HepG2 (cell line): ENCODE data around the gene ZNF341. TPM values are rescaled to one million over a fixed set of nuclear protein-coding genes. Genes with fewer than 3 reads are reported as not detected.

Experiments used
- AKNA ChIP-seq: sonication (generic); formaldehyde crosslinking; IDR thresholded peaks from 2 replicates; pipeline ENCODE4 v1.4.0; 2020; ENCODE audit warnings: missing genetic modification reagents, borderline replicate concordance
- DNMT3B ChIP-seq: conservative IDR thresholded peaks from 2 replicates; pipeline ENCODE4 v1.6.1; 2016; ENCODE audit warnings: missing biosample characterization, control low read depth
- ELF3 ChIP-seq: IDR thresholded peaks from 2 replicates; pipeline ENCODE4 v1.6.1; 2016; ENCODE audit warnings: missing genetic modification reagents, missing compliant biosample characterization
- IKZF4 ChIP-seq: sonication (generic); formaldehyde crosslinking; IDR thresholded peaks from 2 replicates; pipeline ENCODE4 v1.5.1; 2020; ENCODE audit warnings: borderline replicate concordance, mild to moderate bottlenecking, low read depth, missing genetic modification reagents; ENCODE audit errors: not compliant biosample characterization
- RARA ChIP-seq: IDR thresholded peaks from 2 replicates; pipeline ENCODE4 v1.6.1; 2016; ENCODE audit warnings: missing genetic modification reagents, missing compliant biosample characterization
- TEAD3 ChIP-seq: optimal IDR thresholded peaks from 2 replicates; pipeline ENCODE3; 2016; ENCODE audit warnings: borderline replicate concordance
- ZNF225 ChIP-seq: sonication (generic); formaldehyde crosslinking; IDR thresholded peaks from 2 replicates; pipeline ENCODE4 v1.4.0; 2020; ENCODE audit warnings: mild to moderate bottlenecking, missing genetic modification reagents
- ZSCAN30 ChIP-seq: sonication (generic); formaldehyde crosslinking; IDR thresholded peaks from 2 replicates; pipeline ENCODE4 v1.5.0; 2020; ENCODE audit warnings: mild to moderate bottlenecking, missing genetic modification reagents
- polyA plus RNA-seq, 8 experiments: library from polyadenylated mRNA; depleted of rRNA in 3 of 8; stranded (reverse) in 7 of 8; unstranded in 1 of 8; fragments of >200 nt; fragmentation: Illumina TruSeq in 4 of 8; extraction: Trizol in 4 of 8; gene quantifications; 2 replicates each; pipeline versions ENCODE4 v1.2.1 to v1.2.3, GENCODE V29; 2011 to 2016; ENCODE audit warnings: low read depth in 4 of 8, missing spikeins in 1 of 8, mixed read lengths in 1 of 8; ENCODE audit not compliant: insufficient read depth in 1 of 8
- total RNA-seq, 5 experiments: library from RNA; depleted of rRNA; stranded (reverse); fragments of >200 nt; fragmentation: Illumina TruSeq; extraction: Trizol; gene quantifications; 2 replicates each; pipeline ENCODE4 v1.2.3, GENCODE V29; 2016; ENCODE audit warnings: low read depth in 1 of 5

ZNF341 gene
- total and polyA plus RNA-seq, 2 of the 13 experiments (the other 11 are each of a cell fraction or from before 2014, with no cell fraction given), result 1.1 to 2.2 TPM

- TF ChIP-seq AKNA (CRISPR knock-in tag), result no peak
- no peak for TF ChIP-seq ZNF225
- TF ChIP-seq IKZF4 (CRISPR knock-in tag), result no peak
- peak; percentile 42; the same call in 1 of the 2 replicates for TF ChIP-seq ELF3
- 0 out of 2 replicates have a peak, but pooled peaks have one; percentile 15 for TF ChIP-seq RARA (CRISPR knock-in tag)
- no peak for TF ChIP-seq ZSCAN30 (CRISPR knock-in tag)
- TF ChIP-seq TEAD3, result peak; percentile 84
- TF ChIP-seq DNMT3B (CRISPR knock-in tag), result 0 out of 2 replicates have a peak, but pooled peaks have one; percentile 61
Measured at GRCh38 chr20:33789109-33789857, 57.5 kb downstream of the ZNF341 start (continued).
